HG03460 (cell line): ENCODE data around the gene RBP5.

Experiments used
- ATAC-seq: cut with Tn5 transposase; IDR thresholded peaks from one replicate; pipeline ENCODE4 v1.9.1; 2021; ENCODE audit not compliant: unreplicated experiment

The RBP5 gene

GRCh38 chr12:7102582-7102981, 26.1 kb downstream of the RBP5 start:
- ATAC-seq: no peak

- ATAC-seq: no peak
Observed at GRCh38 chr12:7101694-7102131, 27.0 kb downstream of the RBP5 start.

DNA sequence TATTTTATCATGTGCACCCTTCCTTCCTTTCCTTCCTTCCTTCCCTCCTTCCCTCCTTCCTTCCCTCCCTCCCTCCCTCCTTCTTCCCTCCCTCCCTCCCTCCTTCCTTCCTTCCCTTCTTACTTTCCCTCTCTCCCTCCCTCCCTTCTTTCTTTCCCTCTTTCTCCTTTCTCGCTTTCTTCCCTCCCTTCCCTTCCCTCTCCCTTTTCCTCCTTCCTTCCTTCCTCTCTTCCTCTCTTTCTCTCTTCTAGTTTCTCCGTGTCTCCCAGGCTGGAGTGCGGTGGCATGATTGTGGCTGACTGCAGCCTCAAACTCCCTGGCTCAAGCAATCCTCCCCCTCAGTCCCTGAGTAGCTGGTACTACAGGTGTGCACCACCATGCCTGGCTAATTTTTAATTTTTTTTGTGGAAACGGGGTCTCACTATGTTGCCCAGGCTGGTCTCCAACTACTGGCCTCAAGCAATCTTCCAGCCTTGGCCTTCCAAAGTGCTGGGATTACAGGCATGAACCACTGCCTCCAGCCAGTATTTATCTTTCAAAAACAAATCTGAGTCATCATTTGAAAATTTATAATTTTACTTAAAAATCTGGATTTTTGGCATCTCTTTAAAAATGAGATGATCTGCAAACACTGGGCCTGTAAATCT, 27.5 kb downstream of the RBP5 start:
- no peak for ATAC-seq

GRCh38 chr12:7100239-7100638, 28.4 kb downstream of the RBP5 start:
- no peak for ATAC-seq

DNA sequence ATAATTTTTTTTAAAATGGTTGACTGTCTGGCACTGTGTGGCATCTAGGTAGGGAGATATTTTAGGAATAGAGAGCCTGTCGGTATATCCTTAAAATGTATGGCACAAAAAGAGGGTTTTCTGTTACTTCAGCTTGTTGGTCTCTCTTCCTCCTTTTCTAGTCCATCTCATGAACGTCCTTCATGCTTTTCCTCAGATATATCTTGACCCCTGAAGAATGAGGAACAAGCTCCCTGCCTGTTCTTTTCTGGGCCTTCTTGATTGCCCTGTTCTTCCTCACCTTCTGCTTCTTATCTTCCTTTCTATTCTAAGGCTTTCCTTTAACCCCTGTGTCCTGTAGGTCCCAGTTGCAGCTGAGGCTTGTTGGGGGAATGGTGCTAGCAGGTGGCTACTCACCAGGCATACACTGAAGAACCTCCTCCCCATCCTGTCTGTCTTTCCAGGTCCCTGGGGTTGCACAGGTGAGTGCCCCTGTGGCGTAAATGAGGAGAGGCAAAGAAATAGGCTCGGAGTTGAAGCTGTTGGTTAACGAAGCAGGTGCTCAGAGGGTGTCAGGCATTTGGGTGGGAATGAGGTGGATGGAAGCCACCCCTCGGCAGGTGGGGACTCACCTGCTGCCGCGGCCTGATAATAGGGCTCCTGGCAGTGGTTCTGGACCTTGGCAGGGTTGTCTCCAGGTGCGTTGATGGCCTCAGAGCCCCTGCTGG, 29.2 kb downstream of the RBP5 start:
- no peak for ATAC-seq

- ATAC-seq: no peak
Observed at GRCh38 chr12:7096979-7097378, 31.7 kb downstream of the RBP5 start.

DNA sequence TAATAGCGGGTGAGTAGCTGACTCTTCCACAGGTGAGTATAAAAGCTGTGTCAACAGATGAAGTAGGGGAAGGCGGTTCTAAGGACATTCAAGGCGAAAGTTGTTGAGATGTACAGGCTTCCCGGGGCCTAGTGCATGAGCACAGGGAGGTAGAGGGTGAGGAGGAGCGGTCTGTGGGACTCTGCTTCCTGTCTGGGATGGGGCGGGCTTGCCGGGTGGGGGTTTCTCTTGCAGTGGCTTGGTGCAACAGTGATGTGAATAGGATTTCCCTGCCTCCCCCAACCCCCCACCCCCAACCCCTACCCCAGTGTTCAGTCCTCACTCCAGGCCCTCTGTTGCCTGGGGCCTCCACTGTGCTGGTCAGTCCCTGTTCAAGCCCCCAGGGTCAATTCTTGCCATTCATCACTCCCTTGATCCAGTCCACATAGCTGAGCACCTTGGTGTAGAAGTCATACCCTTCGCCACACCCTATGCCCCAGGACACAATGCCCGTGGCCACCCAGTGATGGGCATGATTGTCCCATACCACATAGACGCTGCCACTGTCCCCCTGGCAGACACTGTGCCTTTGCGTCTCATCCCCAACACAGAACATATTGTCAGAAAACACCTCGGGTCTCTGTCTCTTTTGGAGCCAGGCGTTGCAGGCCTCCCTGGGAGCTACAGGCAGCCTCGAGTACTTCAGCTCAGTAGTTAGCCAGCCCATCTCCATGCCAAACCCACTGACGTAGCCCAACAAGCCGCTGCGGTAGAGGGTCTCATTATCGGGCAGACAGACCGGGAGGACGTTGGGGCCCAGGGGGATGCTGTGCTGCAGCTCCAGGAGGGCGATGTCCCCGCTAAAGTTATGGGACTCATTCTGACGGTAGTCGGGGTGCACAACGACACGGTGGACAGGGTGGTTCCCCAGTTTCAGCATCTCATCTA, 32.4 kb downstream of the RBP5 start:
- ATAC-seq: no peak

DNA sequence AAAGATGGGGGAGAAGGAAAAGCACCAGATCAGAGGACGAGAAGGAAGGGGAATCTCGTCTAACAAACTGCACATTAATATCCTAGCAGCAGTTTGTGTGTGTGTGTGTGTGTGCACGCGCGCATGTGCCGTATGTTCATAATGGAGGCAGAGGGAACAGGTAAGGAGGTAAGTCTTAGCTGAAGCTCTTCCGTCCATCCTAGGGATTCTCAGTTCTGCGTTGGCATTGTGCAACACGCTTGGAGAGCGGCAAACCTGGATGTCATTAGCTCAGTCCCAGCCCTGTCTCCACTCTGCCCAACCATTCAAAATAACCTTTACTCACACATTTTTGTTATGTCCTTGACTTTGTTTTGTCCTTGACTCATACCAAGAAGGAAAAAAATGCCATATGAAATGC, 34.8 kb downstream of the RBP5 start:
- ATAC-seq: no peak

DNA sequence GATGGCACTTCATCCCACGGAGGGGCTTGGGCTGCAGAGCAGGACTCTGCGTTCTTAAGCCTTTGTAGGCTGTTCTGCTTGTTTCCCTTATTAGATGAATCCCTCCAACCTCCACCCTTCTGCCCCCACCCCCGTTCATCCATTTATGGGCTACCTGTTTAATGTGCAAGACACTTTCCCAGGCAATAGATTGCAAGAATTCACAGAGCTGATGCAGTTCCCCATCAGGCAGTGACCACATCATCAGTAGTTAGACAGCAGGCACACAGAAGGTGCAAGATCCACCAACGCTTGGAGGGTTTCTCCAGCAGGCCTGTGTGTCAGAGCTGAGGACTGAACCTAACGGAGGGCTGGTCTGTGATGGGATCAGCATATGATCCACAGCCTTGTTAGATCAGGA, 35.2 kb downstream of the RBP5 start:
- no peak for ATAC-seq

GRCh38 chr12:7092986-7093460, 35.7 kb downstream of the RBP5 start:
- ATAC-seq: no peak

DNA sequence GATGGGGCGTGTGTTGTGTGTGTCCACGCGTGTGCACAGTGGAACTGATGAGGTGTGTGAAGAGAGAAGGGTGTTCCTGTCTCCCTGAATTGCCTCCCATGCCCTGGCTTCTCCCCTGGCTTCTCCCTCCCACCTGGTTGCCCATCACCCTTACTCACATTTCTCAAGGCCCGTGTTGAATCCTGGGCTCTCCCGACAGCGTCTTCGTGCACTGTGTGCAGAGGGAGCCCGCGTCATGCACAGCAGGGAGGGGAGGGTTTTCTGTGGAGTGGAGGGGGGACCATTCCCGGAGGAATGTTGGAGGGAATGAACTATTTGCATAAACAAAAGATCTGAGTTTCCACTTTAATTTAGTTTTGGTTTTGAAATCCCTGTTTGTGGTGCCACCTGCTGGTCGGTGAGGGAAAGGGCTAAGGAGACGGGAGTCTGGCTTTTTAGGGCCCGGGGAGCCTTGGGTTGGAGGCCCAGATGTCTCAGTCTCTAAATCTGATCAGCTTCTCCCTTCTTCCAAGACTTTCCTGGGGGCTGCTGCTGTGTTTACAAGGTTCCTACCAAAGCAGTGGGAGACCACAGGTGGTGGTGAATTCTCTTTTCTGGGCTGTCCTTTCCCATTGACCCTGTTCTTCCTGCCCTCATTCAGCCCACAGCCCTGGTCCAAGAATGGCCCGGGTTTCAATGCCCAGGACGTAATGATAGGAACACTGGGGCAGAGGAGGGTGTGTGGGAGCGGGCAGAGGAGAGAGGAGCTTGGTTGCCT, 36.3 kb downstream of the RBP5 start, which contains the start of gene C1R:
Gene C1R, minus strand, starts transcription at position 217 of the 757 bp plus-strand sequence. Its CDS starts 57 bp downstream, at position 160.
- ATAC-seq: no peak

DNA sequence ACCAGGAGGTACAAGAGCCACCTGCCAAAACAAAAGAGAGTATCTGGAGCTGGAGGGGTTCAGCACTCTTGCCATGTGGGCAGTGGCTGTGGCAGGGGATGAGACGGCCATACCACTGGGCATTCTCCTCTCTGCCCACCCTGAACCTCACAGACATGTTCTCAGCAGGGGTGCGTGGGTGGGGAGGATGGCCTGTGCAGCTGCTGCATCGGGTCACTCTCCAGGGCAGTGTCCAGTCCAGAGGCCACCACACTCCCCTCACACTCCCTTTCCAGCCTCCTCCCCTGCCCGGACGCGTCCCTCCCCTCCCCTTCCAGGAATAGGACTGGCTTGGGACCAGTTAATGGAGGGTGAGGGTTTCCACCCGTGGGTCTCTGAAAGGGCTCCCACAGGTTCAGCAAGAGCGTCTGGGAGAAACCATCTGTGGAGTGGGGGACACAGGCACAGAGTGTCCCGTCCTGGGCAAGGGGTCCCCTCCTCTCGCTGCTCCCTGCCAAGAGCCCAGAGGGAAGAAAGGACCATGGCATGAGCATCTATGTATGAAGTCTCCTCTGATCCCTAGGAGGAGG, 36.9 kb downstream of the RBP5 start:
- no peak for ATAC-seq

DNA sequence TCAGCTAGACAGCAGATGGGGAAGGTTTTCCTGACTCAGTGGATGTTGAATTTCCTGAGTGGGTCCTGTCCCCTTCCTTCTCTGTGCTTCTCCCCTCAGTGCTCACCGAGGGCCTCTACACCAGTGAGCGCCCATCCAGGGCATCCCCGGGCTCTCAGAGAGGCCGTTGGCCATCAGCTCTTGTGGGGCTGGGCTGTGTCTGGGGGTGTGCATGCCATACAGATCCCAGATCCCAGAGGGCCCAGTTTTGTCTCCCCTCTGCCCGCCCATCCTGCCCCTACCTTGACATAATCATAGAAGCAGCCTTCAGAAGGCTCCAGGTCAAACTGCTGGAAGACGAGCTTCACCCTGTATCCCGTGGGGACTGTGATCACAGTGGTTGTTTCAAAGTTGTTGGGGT, 37.5 kb downstream of the RBP5 start:
- ATAC-seq: no peak

- ATAC-seq: no peak
Observed at GRCh38 chr12:7090222-7090998, 38.3 kb downstream of the RBP5 start.

- no peak for ATAC-seq
Observed at GRCh38 chr12:7089196-7089871, 39.4 kb downstream of the RBP5 start.

- ATAC-seq: no peak
Observed at GRCh38 chr12:7083125-7083524, 45.6 kb downstream of the RBP5 start.

DNA sequence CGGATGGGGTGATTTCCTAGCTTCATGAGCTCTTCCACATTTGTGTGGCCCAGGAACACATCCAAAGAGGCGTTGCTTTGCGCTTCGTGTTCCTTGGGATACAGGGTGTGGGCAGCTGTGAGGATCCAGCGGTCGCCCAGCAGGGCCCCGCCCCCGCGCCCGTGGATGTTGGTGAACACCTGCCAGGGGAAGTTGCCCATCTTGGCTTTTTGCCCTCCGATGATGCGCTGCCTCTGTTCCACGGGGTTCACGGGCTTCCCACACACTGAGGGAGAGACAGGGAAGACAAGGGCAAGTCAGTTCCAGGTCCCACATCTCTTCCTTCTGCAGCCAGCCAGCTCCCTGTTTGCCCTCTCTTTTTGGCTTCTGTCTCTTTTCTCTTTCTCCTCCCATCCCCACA, 47.7 kb downstream of the RBP5 start:
- no peak for ATAC-seq

DNA sequence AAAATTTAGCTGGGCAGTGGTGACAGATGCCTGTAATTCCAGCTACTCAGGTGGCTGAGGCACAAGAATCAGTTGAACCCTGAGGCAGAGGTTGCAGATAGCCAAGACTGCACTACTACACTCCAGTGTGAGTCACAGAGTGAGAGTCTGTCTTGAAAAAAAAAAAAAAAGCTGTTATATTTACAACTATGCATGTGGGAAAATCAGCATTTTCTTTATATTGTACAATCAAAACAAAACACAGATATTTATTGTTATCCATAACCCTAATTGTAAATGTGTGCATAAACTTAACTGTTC, 48.9 kb downstream of the RBP5 start:
- no peak for ATAC-seq

GRCh38 chr12:7078163-7078562, 50.5 kb downstream of the RBP5 start:
- ATAC-seq: no peak
